DMS153 treated with DMSO at 0.1 percent for 48 hours (cell line): ENCODE measurements around the gene ZNF892.
A peak's percentile ranks its signal among the peaks of the same experiment; 100 is the strongest.
"Not testable (repeated sequence)": the region's sequence is repeated elsewhere in the genome, so short reads cannot be mapped to it uniquely, and the experiment has no call there.

Experiments
- DNase-seq: peaks from one replicate; lab custom pipeline; 2025; ENCODE audit not compliant: unreplicated experiment; lab: John Stamatoyannopoulos, UW

The ZNF892 gene

GRCh38 chr2:95207111-95207961 is at the start of gene ZNF892:
Gene ZNF892, plus strand, starts transcription at chr2:95207521. Its CDS starts 295 bp downstream, at chr2:95207816.
- peak; percentile 88 for DNase-seq

GRCh38 chr2:95158441-95158840 is 48.9 kb upstream of the ZNF892 start:
- no peak for DNase-seq

- no peak for DNase-seq
These were observed 48.3 kb upstream of the ZNF892 start for GRCh38 chr2:95158891-95159619.

- peak; percentile 22 for DNase-seq
These were observed 47.5 kb upstream of the ZNF892 start, which contains the start of gene ZNF514 for GRCh38 chr2:95159690-95160449. Gene ZNF514, minus strand, starts transcription at chr2:95159848. Its CDS starts 6,595 bp downstream, at chr2:95153253.

- no peak for DNase-seq
These were observed 42.3 kb upstream of the ZNF892 start for GRCh38 chr2:95165030-95165370.

- DNase-seq: peak; percentile 93
These were observed 41.8 kb upstream of the ZNF892 start, which contains the start of gene ZNF2 for GRCh38 chr2:95165371-95166064. Gene ZNF2, plus strand, starts transcription at chr2:95165809. Its CDS starts 10,418 bp downstream, at chr2:95176227.

GRCh38 chr2:95166065-95166763 is 41.1 kb upstream of the ZNF892 start:
- DNase-seq: no peak

- no peak for DNase-seq
These were observed 35.4 kb upstream of the ZNF892 start for GRCh38 chr2:95171902-95172301.

GRCh38 chr2:95174031-95174542 is 33.2 kb upstream of the ZNF892 start:
- DNase-seq: no peak

- no peak for DNase-seq
These were observed 27.9 kb upstream of the ZNF892 start for GRCh38 chr2:95179451-95179850.

GRCh38 chr2:95181774-95182173 is 25.5 kb upstream of the ZNF892 start:
- no peak for DNase-seq

- DNase-seq: no peak
These were observed 22.1 kb upstream of the ZNF892 start for GRCh38 chr2:95185197-95185596.

- no peak for DNase-seq
These were observed 21.3 kb upstream of the ZNF892 start for GRCh38 chr2:95185973-95186372.

GRCh38 chr2:95192956-95193355 is 14.4 kb upstream of the ZNF892 start:
- not testable (repeated sequence) for DNase-seq

- no peak for DNase-seq
These were observed 3.4 kb upstream of the ZNF892 start for GRCh38 chr2:95203911-95204310.

- DNase-seq: no peak
These were observed 2.9 kb upstream of the ZNF892 start for GRCh38 chr2:95204396-95204795.

- DNase-seq: no peak
These were observed 1.2 kb upstream of the ZNF892 start for GRCh38 chr2:95206096-95206495.

GRCh38 chr2:95208106-95208505 is 785 bp downstream of the ZNF892 start:
- DNase-seq: no peak

GRCh38 chr2:95215018-95215612 is 7.8 kb downstream of the ZNF892 start:
- no peak for DNase-seq
